Choroid plexus epithelial cell (primary cell): ENCODE data around the gene ADCYAP1.
A peak's percentile ranks its signal among the peaks of the same experiment; 100 is the strongest.
"Not testable (repeated sequence)": the region's sequence is repeated elsewhere in the genome, so short reads cannot be mapped to it uniquely, and the experiment has no call there.

Source experiments
- DNase-seq: peaks from one replicate; pipeline ENCODE4 v3.0.0-alpha.2; 2010; ENCODE audit warnings: low read depth
- H3K4me3 ChIP-seq: 2 replicates; pipeline ENCODE4 v1.5.1; 2011; ENCODE audit warnings: low read depth, mild to moderate bottlenecking, control low read depth, low read length, moderate library complexity
- CTCF ChIP-seq: conservative IDR thresholded peaks from 2 replicates; pipeline ENCODE4 v1.5.1; 2011; ENCODE audit warnings: low read depth, mild to moderate bottlenecking, control low read depth, inconsistent platforms, low read length, moderate library complexity

Gene ADCYAP1

GRCh38 chr18:904218-905090, at the start of gene ADCYAP1:
ADCYAP1 (plus strand) TSS chr18:904871; CDS start chr18:905387, 516 bp downstream.
- peak; percentile 19 for DNase-seq
- peak; percentile 24 for TF ChIP-seq CTCF
- H3K4me3 ChIP-seq = no peak within 1 kb of the TSS

- DNase-seq = no peak
- H3K4me3 ChIP-seq = no peak overlapping the region
- no peak for TF ChIP-seq CTCF
Observed at GRCh38 chr18:857986-858385, 46.7 kb upstream of the ADCYAP1 start.

GRCh38 chr18:864872-865273, 39.8 kb upstream of the ADCYAP1 start:
- DNase-seq = peak; percentile 89
- H3K4me3 ChIP-seq = no peak overlapping the region
- TF ChIP-seq CTCF = peak; percentile 100

GRCh38 chr18:867257-867656, 37.4 kb upstream of the ADCYAP1 start:
- H3K4me3 ChIP-seq = no peak overlapping the region
- no peak for DNase-seq
- TF ChIP-seq CTCF = no peak

- DNase-seq, H3K4me3 ChIP-seq: not testable (repeated sequence)
Observed at GRCh38 chr18:873426-873825, 31.2 kb upstream of the ADCYAP1 start.

GRCh38 chr18:875912-876311, 28.8 kb upstream of the ADCYAP1 start:
- TF ChIP-seq CTCF = no peak
- H3K4me3 ChIP-seq = no peak overlapping the region
- no peak for DNase-seq

- TF ChIP-seq CTCF = no peak
- H3K4me3 ChIP-seq = no peak overlapping the region
- no peak for DNase-seq
Observed at GRCh38 chr18:877238-877637, 27.4 kb upstream of the ADCYAP1 start.
